ENCODE data around the gene FOXP1. TPM values are rescaled to one million over a fixed set of nuclear protein-coding genes. Genes with fewer than 3 reads are reported as not detected.

FOXP1 gene
- total and polyA plus RNA-seq, 12 donors, result 4.8 to 56.0 (median 43.8) TPM

- H3K9me3 ChIP-seq, result no peaks in the 10 kb centered on the region
Measured at GRCh38 chr3:71580636-71581456, 2.7 kb downstream of the FOXP1 start.

GRCh38 chr3:71579935-71580406, 3.6 kb downstream of the FOXP1 start:
- peak overlapping the region in 7 of 10 donors; percentile 35 to 99 (median 97) for H3K27ac ChIP-seq
- TF ChIP-seq CTCF (IDR thresholded peaks at IDR 0.05), result no peak
- ATAC-seq (no peak), DNase-seq (no peak)
- 50 to 57% methylated on average over 4 of the region's 4 CpGs for WGBS, 2 donors
- no peaks in the 10 kb centered on the region for H3K9me3 ChIP-seq
- H3K27me3 ChIP-seq, result no peaks in the 10 kb centered on the region
- H3K36me3 ChIP-seq, result peaks cover 0 to 5% (median 0%) of the 10 kb centered on the region in 9 donors
- intact Hi-C loops (cut with DNase I), result loop anchor here in 8 of 10 donors (5.0 to 10.0 kb wide), 19 partner anchors 135 to 1025 kb away; no protein-coding TSS in a partner anchor
- peaks cover 0 to 59% (median 31%) of the 10 kb centered on the region in 9 donors for H3K4me1 ChIP-seq
- peak overlapping the region in 6 of 10 donors; percentile 65 to 93 (median 82) for H3K4me3 ChIP-seq

More at GRCh38 chr3:71580636-71581456, 2.7 kb downstream of the FOXP1 start:
- no peaks in the 10 kb centered on the region for H3K27me3 ChIP-seq
- peaks cover 0 to 67% (median 39%) of the 10 kb centered on the region in 9 donors for H3K4me1 ChIP-seq
- peak overlapping the region; percentile 95 to 99 (median 98) for H3K27ac ChIP-seq
- peak overlapping the region; percentile 63 to 93 (median 81) for H3K4me3 ChIP-seq
- ATAC-seq (no peak), DNase-seq (no peak)
- no peaks in the 10 kb centered on the region for H3K36me3 ChIP-seq
- no peak for TF ChIP-seq CTCF (IDR thresholded peaks at IDR 0.05)
- WGBS, 2 donors, result 30% methylated on average over 17 of the region's 17 CpGs
- intact Hi-C loops (cut with DNase I), result loop anchor here in 8 of 10 donors (5.0 to 10.0 kb wide), 19 partner anchors 136 to 1026 kb away; no protein-coding TSS in a partner anchor

- no peak for DNase-seq
- 50 to 61% methylated on average over 7 of the region's 7 CpGs for WGBS, 2 donors
- TF ChIP-seq CTCF (IDR thresholded peaks at IDR 0.05), result no peak
- Histone ChIP-seq H3K27ac (peak overlapping the region in 7 of 10 donors; percentile 35 to 99 (median 97)), H3K4me3 (peak overlapping the region in 6 of 10 donors; percentile 65 to 93 (median 82)), H3K4me1 (peaks cover 0 to 56% (median 31%) of the 10 kb centered on the region in 9 donors), H3K9me3 (no peaks in the 10 kb centered on the region), H3K27me3 (no peaks in the 10 kb centered on the region), H3K36me3 (peaks cover 0 to 6% (median 0%) of the 10 kb centered on the region in 9 donors)
- intact Hi-C loops (cut with DNase I), result no loop called here
- no peak for ATAC-seq
Measured at GRCh38 chr3:71579326-71579934, 4.1 kb downstream of the FOXP1 start.

- Histone ChIP-seq H3K4me1 (peaks cover 0 to 56% (median 31%) of the 10 kb centered on the region in 9 donors), H3K27me3 (no peaks in the 10 kb centered on the region), H3K36me3 (peaks cover 0 to 10% (median 0%) of the 10 kb centered on the region in 9 donors), H3K4me3 (peak overlapping the region in 3 of 10 donors; percentile 0 to 80 (median 65)), H3K9me3 (no peaks in the 10 kb centered on the region), H3K27ac (peak overlapping the region in 6 of 10 donors; percentile 11 to 99 (median 97))
- 51 to 71% methylated on average over 6 of the region's 6 CpGs for WGBS, 2 donors
- DNase-seq (no peak), ATAC-seq (no peak)
- TF ChIP-seq CTCF (IDR thresholded peaks at IDR 0.05), result no peak
- intact Hi-C loops (cut with DNase I), result no loop called here
Measured at GRCh38 chr3:71578054-71578751, 5.3 kb downstream of the FOXP1 start.

Measured in heart right ventricle (tissue), 16 donors.